ENCODE data around the gene MOSPD3. TPM values are rescaled to one million over a fixed set of nuclear protein-coding genes. Genes with fewer than 3 reads are reported as not detected.

Gene MOSPD3
- total and polyA plus RNA-seq, 10 of the 15 experiments (the other 5 are each of a cell fraction or from before 2014, with no cell fraction given): 0.61 to 13.6 (median 4.1) TPM

DNA sequence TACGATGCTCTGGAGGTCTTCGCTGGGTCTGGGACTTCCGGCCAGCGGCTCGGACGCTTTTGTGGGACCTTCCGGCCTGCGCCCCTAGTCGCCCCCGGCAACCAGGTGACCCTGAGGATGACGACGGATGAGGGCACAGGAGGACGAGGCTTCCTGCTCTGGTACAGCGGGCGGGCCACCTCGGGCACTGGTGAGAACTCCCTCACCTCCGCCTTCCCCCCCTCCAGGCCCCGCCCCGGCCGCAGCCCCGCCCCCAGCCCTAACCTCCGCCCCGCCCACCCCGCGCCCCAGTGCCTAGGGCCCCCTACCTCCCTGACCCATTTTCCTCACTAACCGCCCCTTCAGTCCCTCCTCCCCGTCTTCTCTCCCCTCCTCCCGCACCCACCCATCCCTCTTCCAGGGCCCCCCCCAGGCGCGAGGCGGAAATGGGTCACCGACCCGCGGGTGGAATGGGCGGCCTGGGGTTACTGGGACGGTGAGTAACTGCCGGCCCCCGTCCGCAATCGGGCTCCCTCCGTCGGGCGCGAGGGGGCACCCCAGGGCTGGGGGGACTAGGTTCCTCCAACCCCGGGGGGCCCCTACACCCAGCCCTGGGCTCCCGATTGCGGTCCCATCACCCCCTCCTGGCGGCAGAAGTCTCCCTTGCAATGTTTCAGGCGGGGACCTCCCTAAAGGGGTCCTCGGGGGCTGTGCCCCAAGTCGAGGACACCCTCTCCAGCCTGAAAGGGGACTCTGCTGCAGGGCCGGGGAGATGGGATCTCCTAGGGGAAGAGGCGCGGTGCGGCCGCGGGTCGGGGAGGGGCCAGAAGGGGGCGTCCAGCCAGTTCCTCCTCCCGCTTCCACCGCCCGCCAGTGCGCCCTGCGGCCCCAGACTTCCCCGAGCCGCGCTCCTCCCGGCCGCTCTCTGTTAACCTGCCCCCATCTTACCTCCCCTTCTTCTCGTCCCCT lies 8.0 kb upstream of the MOSPD3 start:
- FAIRE-seq: peak; percentile 49
- peak overlapping the region; percentile 73 for H3K4me3 ChIP-seq
- in situ Hi-C loops (cut with MboI) (no loop called here), intact Hi-C loops (cut with micrococcal nuclease; ENCODE audit: unreplicated experiment) (no loop called here)
- DNase-seq (ENCODE audit: low read depth, low spot score): no peak
- H2AFZ ChIP-seq (ENCODE audit: control insufficient read depth, low read depth, low read length): peak overlapping the region; percentile 92
- BruUV-seq (replicated peaks): no TSS peak
- H3K79me2 ChIP-seq (ENCODE audit: control insufficient read depth, insufficient read depth, low read length): no peaks in the 10 kb centered on the region
- CTCF ChIA-PET: interaction anchor here (0.7 to 2.2 kb wide), 5 partner anchors 8 to 101 kb away, joined by 3 to 6 read pairs (median 5); partner anchors contain the start of genes MOSPD3 and POP7
- peak; percentile 89 for ATAC-seq
- RAD21 ChIA-PET (ENCODE audit: unreplicated experiment): interaction anchor here (0.6 to 1.4 kb wide), 4 partner anchors 18 to 104 kb away, joined by 3 to 5 read pairs (median 4); partner anchors contain the start of genes FBXO24 and LRCH4
- H3K9me3 ChIP-seq (replicated peaks; ENCODE audit: control insufficient read depth, insufficient read depth, low read length): no peaks in the 10 kb centered on the region
- H3K27me3 ChIP-seq (replicated peaks in 1 of 2; ENCODE audit: control insufficient read depth in 2 of 2, insufficient read depth in 2 of 2, low read length in 1 of 2): peaks cover 2 to 5% of the 10 kb centered on the region in 2 experiments; a peak in 2 of 4 replicates
- 2% methylated on average over 40 of the region's 70 CpGs for WGBS (ENCODE audit: insufficient coverage, insufficient replicate concordance, low lambda C conversion rate, missing lambda C conversion rate)
- peaks cover 10% of the 10 kb centered on the region for H3K4me1 ChIP-seq (ENCODE audit: control insufficient read depth, insufficient read depth, low read length)
- POLR2A ChIA-PET: interaction anchor here (0.6 to 1.1 kb wide), 4 partner anchors 8 to 108 kb away, joined by 3 to 4 read pairs (median 4); partner anchors contain the start of gene MOSPD3
- no peak overlapping the region for H3K27ac ChIP-seq (ENCODE audit: control insufficient read depth, insufficient read depth)
- H4K20me1 ChIP-seq (ENCODE audit: control insufficient read depth, insufficient read depth): no peaks in the 10 kb centered on the region
- peak overlapping the region; percentile 44; the same call in 1 of the 2 replicates for H3K9ac ChIP-seq (ENCODE audit: control insufficient read depth, insufficient read depth, low read length)
- SMC1A ChIA-PET (ENCODE audit: uncharacterized antibody, unreplicated experiment): interaction anchor here (1.3 kb wide), 1 partner anchor 19 kb away, joined by 6 read pairs; the partner anchor contains the start of genes FBXO24 and LRCH4
- peak overlapping the region; percentile 99 for H3K4me2 ChIP-seq (ENCODE audit: control insufficient read depth, insufficient read depth)
- no peaks in the 10 kb centered on the region for H3K36me3 ChIP-seq (ENCODE audit: control insufficient read depth in 2 of 2, insufficient read depth in 2 of 2, low read length in 1 of 2)
- TF ChIP-seq BACH1 (IDR thresholded peaks at IDR 0.05; ENCODE audit: borderline replicate concordance): 0 out of 2 replicates have a peak, but pooled peaks have one; percentile 42
- TF ChIP-seq SMARCA5 (IDR thresholded peaks at IDR 0.05): 0 out of 2 replicates have a peak, but pooled peaks have one; percentile 42
- TF ChIP-seq BCL11A (IDR thresholded peaks at IDR 0.05; ENCODE audit: low read depth, low read length): no peak
- TF ChIP-seq TCF7 (IDR thresholded peaks at IDR 0.05; ENCODE audit: borderline replicate concordance): no peak
- TF ChIP-seq GATAD2B (conservative IDR thresholded peaks at IDR 0.05; ENCODE audit: low read depth): peak; percentile 73
- peak; percentile 36 to 58; a peak in 2 of 4 replicates for TF ChIP-seq IKZF2 (IDR thresholded peaks at IDR 0.05)
- no peak for TF ChIP-seq TBL1XR1 (IDR thresholded peaks at IDR 0.05; ENCODE audit: low read depth, low read length)
- TF ChIP-seq RUNX3 (IDR thresholded peaks at IDR 0.05; ENCODE audit: low read length): peak; percentile 14; the same call in 1 of the 2 replicates
- peak; percentile 30 for TF ChIP-seq SPI1 (IDR thresholded peaks at IDR 0.05; ENCODE audit: borderline replicate concordance, insufficient read depth, low read depth, low read length)
- TF ChIP-seq ZNF207 (IDR thresholded peaks at IDR 0.05; ENCODE audit: borderline replicate concordance): peak; percentile 61; the same call in 1 of the 2 replicates
- TF ChIP-seq LARP7 (IDR thresholded peaks at IDR 0.05): peak; percentile 75; the same call in 1 of the 2 replicates
- TF ChIP-seq, protein P1, sequence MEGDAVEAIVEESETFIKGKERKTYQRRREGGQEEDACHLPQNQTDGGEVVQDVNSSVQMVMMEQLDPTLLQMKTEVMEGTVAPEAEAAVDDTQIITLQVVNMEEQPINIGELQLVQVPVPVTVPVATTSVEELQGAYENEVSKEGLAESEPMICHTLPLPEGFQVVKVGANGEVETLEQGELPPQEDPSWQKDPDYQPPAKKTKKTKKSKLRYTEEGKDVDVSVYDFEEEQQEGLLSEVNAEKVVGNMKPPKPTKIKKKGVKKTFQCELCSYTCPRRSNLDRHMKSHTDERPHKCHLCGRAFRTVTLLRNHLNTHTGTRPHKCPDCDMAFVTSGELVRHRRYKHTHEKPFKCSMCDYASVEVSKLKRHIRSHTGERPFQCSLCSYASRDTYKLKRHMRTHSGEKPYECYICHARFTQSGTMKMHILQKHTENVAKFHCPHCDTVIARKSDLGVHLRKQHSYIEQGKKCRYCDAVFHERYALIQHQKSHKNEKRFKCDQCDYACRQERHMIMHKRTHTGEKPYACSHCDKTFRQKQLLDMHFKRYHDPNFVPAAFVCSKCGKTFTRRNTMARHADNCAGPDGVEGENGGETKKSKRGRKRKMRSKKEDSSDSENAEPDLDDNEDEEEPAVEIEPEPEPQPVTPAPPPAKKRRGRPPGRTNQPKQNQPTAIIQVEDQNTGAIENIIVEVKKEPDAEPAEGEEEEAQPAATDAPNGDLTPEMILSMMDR (IDR thresholded peaks at IDR 0.05 in 2 of 3, conservative IDR thresholded peaks at IDR 0.05 in 1 of 3; ENCODE audit: control insufficient read depth in 2 of 3, extremely low read depth in 1 of 3, insufficient read depth in 1 of 3, low read depth in 3 of 3, low read length in 3 of 3): peak; percentile 33 to 45 (median 38)
- TF ChIP-seq NR2F1 (conservative IDR thresholded peaks at IDR 0.05): 0 out of 2 replicates have a peak, but pooled peaks have one; percentile 11
- TF ChIP-seq, protein P2, sequence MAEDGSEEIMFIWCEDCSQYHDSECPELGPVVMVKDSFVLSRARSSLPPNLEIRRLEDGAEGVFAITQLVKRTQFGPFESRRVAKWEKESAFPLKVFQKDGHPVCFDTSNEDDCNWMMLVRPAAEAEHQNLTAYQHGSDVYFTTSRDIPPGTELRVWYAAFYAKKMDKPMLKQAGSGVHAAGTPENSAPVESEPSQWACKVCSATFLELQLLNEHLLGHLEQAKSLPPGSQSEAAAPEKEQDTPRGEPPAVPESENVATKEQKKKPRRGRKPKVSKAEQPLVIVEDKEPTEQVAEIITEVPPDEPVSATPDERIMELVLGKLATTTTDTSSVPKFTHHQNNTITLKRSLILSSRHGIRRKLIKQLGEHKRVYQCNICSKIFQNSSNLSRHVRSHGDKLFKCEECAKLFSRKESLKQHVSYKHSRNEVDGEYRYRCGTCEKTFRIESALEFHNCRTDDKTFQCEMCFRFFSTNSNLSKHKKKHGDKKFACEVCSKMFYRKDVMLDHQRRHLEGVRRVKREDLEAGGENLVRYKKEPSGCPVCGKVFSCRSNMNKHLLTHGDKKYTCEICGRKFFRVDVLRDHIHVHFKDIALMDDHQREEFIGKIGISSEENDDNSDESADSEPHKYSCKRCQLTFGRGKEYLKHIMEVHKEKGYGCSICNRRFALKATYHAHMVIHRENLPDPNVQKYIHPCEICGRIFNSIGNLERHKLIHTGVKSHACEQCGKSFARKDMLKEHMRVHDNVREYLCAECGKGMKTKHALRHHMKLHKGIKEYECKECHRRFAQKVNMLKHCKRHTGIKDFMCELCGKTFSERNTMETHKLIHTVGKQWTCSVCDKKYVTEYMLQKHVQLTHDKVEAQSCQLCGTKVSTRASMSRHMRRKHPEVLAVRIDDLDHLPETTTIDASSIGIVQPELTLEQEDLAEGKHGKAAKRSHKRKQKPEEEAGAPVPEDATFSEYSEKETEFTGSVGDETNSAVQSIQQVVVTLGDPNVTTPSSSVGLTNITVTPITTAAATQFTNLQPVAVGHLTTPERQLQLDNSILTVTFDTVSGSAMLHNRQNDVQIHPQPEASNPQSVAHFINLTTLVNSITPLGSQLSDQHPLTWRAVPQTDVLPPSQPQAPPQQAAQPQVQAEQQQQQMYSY (CRISPR knock-in tag; IDR thresholded peaks at IDR 0.05): no peak
- peak; percentile 73 for TF ChIP-seq POLR2A (IDR thresholded peaks at IDR 0.05; ENCODE audit: low read depth, low read length)
- TF ChIP-seq IKZF1 (conservative IDR thresholded peaks at IDR 0.05): peak; percentile 62
- TF ChIP-seq MTA2 (IDR thresholded peaks at IDR 0.05; ENCODE audit: low read depth): 0 out of 2 replicates have a peak, but pooled peaks have one; percentile 28
- peak; percentile 33; the same call in 1 of the 2 replicates for TF ChIP-seq RAD21 (IDR thresholded peaks at IDR 0.05; ENCODE audit: insufficient read depth, low read depth, low read length)
